MCF 10A (cell line): Measurements from ENCODE around the gene SEMA7A. TPM values are rescaled to one million over a fixed set of nuclear protein-coding genes. Genes with fewer than 3 reads are reported as not detected.

Experiments used
- BruUV-seq: library from RNA; stranded (reverse); fragments of 400-500 nt; replicated peaks from 2 replicates; lab custom pipeline; 2021; lab: Mats Ljungman, UMichigan
- CTCF ChIA-PET: fragments of 300-600 bp; sonication (Branson Sonifier 250); formaldehyde crosslinking; extraction: SDS; loops from one replicate; lab custom pipeline; 2021; ENCODE audit warnings: antibody characterized with exemption, inconsistent platforms; lab: Yijun Ruan, JAX
- POLR2A ChIA-PET: fragments of 300-600, 350-650 bp; sonication (Branson Sonifier 250); formaldehyde crosslinking; extraction: SDS; loops from one replicate; lab custom pipeline; 2020; ENCODE audit warnings: antibody characterized with exemption, inconsistent platforms; lab: Yijun Ruan, JAX
- DNase-seq: peaks from one replicate; pipeline ENCODE4 v3.0.0-alpha.2; 2018; ENCODE audit not compliant: unreplicated experiment
- H3K27ac Mint-ChIP-seq: one replicate; pipeline ENCODE4 v1.8.0; 2022; ENCODE audit warnings: mild to moderate bottlenecking, low read depth, mixed read lengths; ENCODE audit not compliant: unreplicated experiment
- H3K27me3 Mint-ChIP-seq: one replicate; pipeline ENCODE4 v1.8.0; 2022; ENCODE audit warnings: mixed read lengths; ENCODE audit not compliant: insufficient read depth, unreplicated experiment
- H3K36me3 Mint-ChIP-seq: one replicate; pipeline ENCODE4 v1.8.0; 2022; ENCODE audit warnings: mild to moderate bottlenecking, moderate library complexity, mixed read lengths; ENCODE audit not compliant: insufficient read depth, unreplicated experiment
- H3K4me1 Mint-ChIP-seq: one replicate; pipeline ENCODE4 v1.8.0; 2022; ENCODE audit warnings: mixed read lengths; ENCODE audit not compliant: insufficient read depth, unreplicated experiment
- H3K4me3 Mint-ChIP-seq: one replicate; pipeline ENCODE4 v1.8.0; 2022; ENCODE audit warnings: mild to moderate bottlenecking, moderate library complexity, mixed read lengths; ENCODE audit not compliant: unreplicated experiment
- H3K9me3 Mint-ChIP-seq: one replicate; pipeline ENCODE4 v1.8.0; 2022; ENCODE audit warnings: mixed read lengths; ENCODE audit not compliant: unreplicated experiment
- intact Hi-C: fragments of 100-400 bp; cut with micrococcal nuclease; formaldehyde crosslinking; loops from 2 replicates; pipeline ENCODE4 v1.14.1; 2022
- total RNA-seq: library from RNA; stranded (reverse); gene quantifications from 2 replicates; pipeline ENCODE4 v1.2.3, GENCODE V29; 2022
- TF ChIP-seq, protein P1 (sequence below): fragments of 200-600 bp; IDR thresholded peaks from one replicate; pipeline ENCODE4 v1.8.0; 2022; ENCODE audit warnings: antibody characterized with exemption, mild to moderate bottlenecking; ENCODE audit not compliant: unreplicated experiment

The SEMA7A gene
- total RNA-seq, 1 experiment from 2014 or later: 1.6 TPM

DNA sequence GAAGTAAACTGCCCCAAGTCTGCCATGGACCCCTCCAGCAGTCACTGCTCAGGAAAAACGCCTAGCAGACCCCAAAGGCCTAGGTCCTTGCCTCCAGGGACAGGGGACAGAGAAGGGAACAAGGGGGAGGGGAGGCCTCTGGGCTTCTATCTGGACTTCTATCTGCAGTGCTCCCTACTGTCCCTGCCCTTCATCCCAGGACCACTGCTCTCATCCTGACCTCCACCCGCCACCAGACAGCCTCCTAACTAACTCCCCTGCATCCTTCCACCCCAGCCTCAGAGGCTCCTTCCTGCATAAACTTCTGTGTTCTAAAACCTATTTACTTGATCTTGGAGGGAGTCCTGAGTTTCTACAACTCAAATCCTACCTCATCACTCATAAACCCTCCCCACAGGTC, 25.4 kb downstream of the SEMA7A start:
- H3K36me3 Mint-ChIP-seq: peaks cover 4% of the 10 kb centered on the region
- no peak overlapping the region for H3K27ac Mint-ChIP-seq
- TF ChIP-seq, protein P1, sequence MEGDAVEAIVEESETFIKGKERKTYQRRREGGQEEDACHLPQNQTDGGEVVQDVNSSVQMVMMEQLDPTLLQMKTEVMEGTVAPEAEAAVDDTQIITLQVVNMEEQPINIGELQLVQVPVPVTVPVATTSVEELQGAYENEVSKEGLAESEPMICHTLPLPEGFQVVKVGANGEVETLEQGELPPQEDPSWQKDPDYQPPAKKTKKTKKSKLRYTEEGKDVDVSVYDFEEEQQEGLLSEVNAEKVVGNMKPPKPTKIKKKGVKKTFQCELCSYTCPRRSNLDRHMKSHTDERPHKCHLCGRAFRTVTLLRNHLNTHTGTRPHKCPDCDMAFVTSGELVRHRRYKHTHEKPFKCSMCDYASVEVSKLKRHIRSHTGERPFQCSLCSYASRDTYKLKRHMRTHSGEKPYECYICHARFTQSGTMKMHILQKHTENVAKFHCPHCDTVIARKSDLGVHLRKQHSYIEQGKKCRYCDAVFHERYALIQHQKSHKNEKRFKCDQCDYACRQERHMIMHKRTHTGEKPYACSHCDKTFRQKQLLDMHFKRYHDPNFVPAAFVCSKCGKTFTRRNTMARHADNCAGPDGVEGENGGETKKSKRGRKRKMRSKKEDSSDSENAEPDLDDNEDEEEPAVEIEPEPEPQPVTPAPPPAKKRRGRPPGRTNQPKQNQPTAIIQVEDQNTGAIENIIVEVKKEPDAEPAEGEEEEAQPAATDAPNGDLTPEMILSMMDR: no peak
- no peaks in the 10 kb centered on the region for H3K9me3 Mint-ChIP-seq
- intact Hi-C loops: no loop called here
- POLR2A ChIA-PET: interaction anchor here (0.6 kb wide), 1 partner anchor 375 kb away, joined by 3 read pairs; no protein-coding TSS in a partner anchor
- no peak overlapping the region for H3K4me3 Mint-ChIP-seq
- no peak for DNase-seq
- peaks cover 17% of the 10 kb centered on the region for H3K4me1 Mint-ChIP-seq
- BruUV-seq: no TSS peak
- no peaks in the 10 kb centered on the region for H3K27me3 Mint-ChIP-seq
- CTCF ChIA-PET: interaction anchor here (1.0 kb wide), 1 partner anchor 11 kb away, joined by 3 read pairs; no protein-coding TSS in a partner anchor

DNA sequence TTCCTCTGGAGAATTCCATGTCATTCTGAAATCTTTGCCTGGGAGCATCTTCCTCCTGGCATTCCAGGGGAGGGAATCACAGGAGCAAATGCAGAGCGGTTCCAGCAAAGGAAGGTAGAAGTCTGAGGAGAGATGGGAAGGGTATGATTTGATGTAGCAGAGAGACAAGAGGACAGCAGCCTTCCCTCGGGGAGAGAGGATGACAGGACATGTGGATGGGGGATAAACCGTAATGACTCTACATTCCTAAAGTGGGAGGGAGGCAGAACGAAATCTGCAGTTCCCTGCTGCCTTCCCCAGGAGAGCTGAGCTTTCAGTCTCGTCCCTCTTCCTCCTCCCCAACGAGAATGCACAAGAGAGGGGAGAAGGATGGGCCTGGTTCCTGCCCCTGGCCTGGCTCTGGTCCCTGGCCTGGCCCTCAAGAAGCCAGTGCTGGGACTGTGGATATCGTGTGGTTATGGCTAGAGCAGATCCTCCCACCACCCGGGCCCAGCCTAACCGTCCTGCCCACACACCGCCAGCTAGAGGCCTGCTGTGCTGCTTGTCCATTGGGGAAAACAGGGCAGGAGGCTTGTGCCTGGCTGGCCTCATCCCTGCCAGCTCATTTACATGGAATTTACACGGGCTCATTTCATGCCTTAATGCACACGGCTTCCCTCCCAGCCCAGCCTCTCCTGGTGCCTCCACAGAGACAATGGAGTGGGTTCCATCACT, 26.6 kb downstream of the SEMA7A start:
- H3K27me3 Mint-ChIP-seq: no peaks in the 10 kb centered on the region
- DNase-seq: peak; percentile 71
- CTCF ChIA-PET: interaction anchor here (0.6 to 2.0 kb wide), 4 partner anchors 13 to 227 kb away, joined by 3 to 11 read pairs (median 4); no protein-coding TSS in a partner anchor
- no peak overlapping the region for H3K27ac Mint-ChIP-seq
- POLR2A ChIA-PET: interaction anchor here (0.9 kb wide), 2 partner anchors 15 to 48 kb away, joined by 3 read pairs; no protein-coding TSS in a partner anchor
- H3K4me1 Mint-ChIP-seq: peaks cover 17% of the 10 kb centered on the region
- no TSS peak for BruUV-seq
- H3K4me3 Mint-ChIP-seq: no peak overlapping the region
- peaks cover 4% of the 10 kb centered on the region for H3K36me3 Mint-ChIP-seq
- TF ChIP-seq, protein P1: no peak
- intact Hi-C loops: no loop called here
- no peaks in the 10 kb centered on the region for H3K9me3 Mint-ChIP-seq

DNA sequence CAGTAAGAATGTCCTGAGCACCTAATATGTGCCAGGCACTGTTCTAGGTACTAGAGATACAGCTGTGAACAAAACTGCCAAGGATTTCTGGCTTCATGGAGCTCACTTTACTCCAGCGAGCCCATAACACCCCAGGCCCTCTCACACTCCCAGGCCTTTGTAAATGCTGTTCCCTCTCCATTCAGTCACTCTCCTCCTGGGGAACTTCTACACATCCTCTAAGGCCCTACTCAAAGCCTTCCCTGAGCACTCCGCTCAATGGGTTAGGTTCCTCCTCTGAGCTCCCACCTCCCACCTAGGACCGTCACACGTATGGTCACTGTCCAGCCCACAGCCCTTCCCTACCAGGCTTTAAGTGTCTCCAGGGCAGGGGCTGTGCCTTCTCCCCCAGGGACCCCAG, 27.2 kb downstream of the SEMA7A start:
- CTCF ChIA-PET: interaction anchor here (0.6 to 2.0 kb wide), 3 partner anchors 24 to 228 kb away, joined by 3 to 11 read pairs (median 4); no protein-coding TSS in a partner anchor
- Mint-ChIP-seq H3K4me1 (peaks cover 17% of the 10 kb centered on the region), H3K27ac (peak overlapping the region; percentile 37), H3K4me3 (no peak overlapping the region), H3K36me3 (peaks cover 4% of the 10 kb centered on the region), H3K9me3 (no peaks in the 10 kb centered on the region), H3K27me3 (no peaks in the 10 kb centered on the region)
- POLR2A ChIA-PET: no interaction called here
- TF ChIP-seq, protein P1: no peak
- BruUV-seq: no TSS peak
- DNase-seq: no peak
- intact Hi-C loops: no loop called here

DNA sequence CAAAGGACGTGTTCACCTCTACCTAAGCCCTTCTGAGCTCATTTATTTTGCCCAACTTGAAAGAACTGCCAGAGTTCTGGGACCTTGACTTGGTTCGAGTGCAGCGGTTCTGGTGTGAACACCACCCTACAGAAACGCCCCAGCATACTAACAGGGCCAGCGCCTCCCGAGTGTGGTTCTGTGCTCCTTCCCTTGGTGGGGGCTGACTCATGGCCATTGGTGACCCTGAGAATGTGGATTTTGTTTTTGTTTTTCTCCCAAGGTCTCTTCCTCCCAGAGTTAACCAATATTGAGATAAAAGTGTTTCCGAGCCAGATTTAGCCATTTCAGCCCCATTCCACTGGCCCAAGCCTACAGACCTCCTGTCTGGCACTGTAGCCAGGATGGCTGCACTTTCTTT, 27.9 kb downstream of the SEMA7A start:
- DNase-seq: no peak
- H3K27me3 Mint-ChIP-seq: no peaks in the 10 kb centered on the region
- TF ChIP-seq, protein P1: no peak
- POLR2A ChIA-PET: interaction anchor here (0.6 kb wide), 1 partner anchor 73 kb away, joined by 5 read pairs; no protein-coding TSS in a partner anchor
- peaks cover 22% of the 10 kb centered on the region for H3K4me1 Mint-ChIP-seq
- H3K9me3 Mint-ChIP-seq: no peaks in the 10 kb centered on the region
- no peak overlapping the region for H3K27ac Mint-ChIP-seq
- CTCF ChIA-PET: interaction anchor here (1.6 to 2.0 kb wide), 2 partner anchors 23 to 33 kb away, joined by 4 to 11 read pairs; no protein-coding TSS in a partner anchor
- BruUV-seq: no TSS peak
- intact Hi-C loops: no loop called here
- no peak overlapping the region for H3K4me3 Mint-ChIP-seq
- peaks cover 4% of the 10 kb centered on the region for H3K36me3 Mint-ChIP-seq
